Upper lobe of left lung (tissue), 4 donors: ENCODE measurements around the gene GALNT16.

ENCODE experiments used
- CTCF ChIP-seq, 6 experiments: fragments of 450-650 bp in 4 of 6; fragments of 200-600 bp in 2 of 6; sonication (generic) in 2 of 6; IDR thresholded peaks; one replicate each; pipeline ENCODE4 v1.5.1; 2016 to 2019; ENCODE audit warnings: antibody characterized with exemption in 6 of 6
- EP300 ChIP-seq, 4 donors: sonication (generic); formaldehyde crosslinking; IDR thresholded peaks; one replicate each; pipeline ENCODE4 v1.5.1; 2017; ENCODE audit warnings: antibody characterized with exemption in 4 of 4, control low read depth in 2 of 4
- POLR2A ChIP-seq, 4 donors: fragments of 450-650 bp; IDR thresholded peaks; one replicate each; pipeline ENCODE4 v1.5.1; 2016 to 2017; ENCODE audit warnings: antibody characterized with exemption in 4 of 4, mild to moderate bottlenecking in 2 of 4
- POLR2AphosphoS5 ChIP-seq, 2 donors: sonication (generic); formaldehyde crosslinking; IDR thresholded peaks; one replicate each; pipeline ENCODE4 v1.5.1; 2017; ENCODE audit warnings: antibody characterized with exemption in 2 of 2

- TF ChIP-seq CTCF (IDR thresholded peaks at IDR 0.05) (no peak), POLR2A (IDR thresholded peaks at IDR 0.05) (no peak), POLR2AphosphoS5 (IDR thresholded peaks at IDR 0.05) (no peak), EP300 (IDR thresholded peaks at IDR 0.05) (no peak)
Observed at GRCh38 chr14:69366069-69366468, 106.1 kb downstream of the GALNT16 start.
